HL-60 (cell line): ENCODE results near the gene CCDC183.

Experiments used
- GABPA ChIP-seq: IDR thresholded peaks from 2 replicates; pipeline ENCODE4 v1.6.1; 2012; ENCODE audit warnings: low read depth
- POLR2AphosphoS5 ChIP-seq: IDR thresholded peaks from 2 replicates; pipeline ENCODE4 v1.6.1; 2012; ENCODE audit warnings: low read depth
- SPI1 ChIP-seq: IDR thresholded peaks from 2 replicates; pipeline ENCODE4 v1.6.1; 2012; ENCODE audit warnings: low read depth, mild to moderate bottlenecking, borderline replicate concordance
- TF ChIP-seq, protein P1 (sequence below): IDR thresholded peaks from 2 replicates; pipeline ENCODE4 v1.6.1; 2012; ENCODE audit warnings: low read depth; ENCODE audit not compliant: insufficient replicate concordance
- TF ChIP-seq, protein P2 (sequence below): IDR thresholded peaks from one replicate; pipeline ENCODE4 v1.5.1; 2011; ENCODE audit warnings: low read length, control low read depth, inconsistent platforms; ENCODE audit not compliant: insufficient read depth

GRCh38 chr9:136796238-136796774 lies at the start of gene CCDC183:
- TF ChIP-seq, protein P1, sequence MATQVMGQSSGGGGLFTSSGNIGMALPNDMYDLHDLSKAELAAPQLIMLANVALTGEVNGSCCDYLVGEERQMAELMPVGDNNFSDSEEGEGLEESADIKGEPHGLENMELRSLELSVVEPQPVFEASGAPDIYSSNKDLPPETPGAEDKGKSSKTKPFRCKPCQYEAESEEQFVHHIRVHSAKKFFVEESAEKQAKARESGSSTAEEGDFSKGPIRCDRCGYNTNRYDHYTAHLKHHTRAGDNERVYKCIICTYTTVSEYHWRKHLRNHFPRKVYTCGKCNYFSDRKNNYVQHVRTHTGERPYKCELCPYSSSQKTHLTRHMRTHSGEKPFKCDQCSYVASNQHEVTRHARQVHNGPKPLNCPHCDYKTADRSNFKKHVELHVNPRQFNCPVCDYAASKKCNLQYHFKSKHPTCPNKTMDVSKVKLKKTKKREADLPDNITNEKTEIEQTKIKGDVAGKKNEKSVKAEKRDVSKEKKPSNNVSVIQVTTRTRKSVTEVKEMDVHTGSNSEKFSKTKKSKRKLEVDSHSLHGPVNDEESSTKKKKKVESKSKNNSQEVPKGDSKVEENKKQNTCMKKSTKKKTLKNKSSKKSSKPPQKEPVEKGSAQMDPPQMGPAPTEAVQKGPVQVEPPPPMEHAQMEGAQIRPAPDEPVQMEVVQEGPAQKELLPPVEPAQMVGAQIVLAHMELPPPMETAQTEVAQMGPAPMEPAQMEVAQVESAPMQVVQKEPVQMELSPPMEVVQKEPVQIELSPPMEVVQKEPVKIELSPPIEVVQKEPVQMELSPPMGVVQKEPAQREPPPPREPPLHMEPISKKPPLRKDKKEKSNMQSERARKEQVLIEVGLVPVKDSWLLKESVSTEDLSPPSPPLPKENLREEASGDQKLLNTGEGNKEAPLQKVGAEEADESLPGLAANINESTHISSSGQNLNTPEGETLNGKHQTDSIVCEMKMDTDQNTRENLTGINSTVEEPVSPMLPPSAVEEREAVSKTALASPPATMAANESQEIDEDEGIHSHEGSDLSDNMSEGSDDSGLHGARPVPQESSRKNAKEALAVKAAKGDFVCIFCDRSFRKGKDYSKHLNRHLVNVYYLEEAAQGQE = no peak
- TF ChIP-seq, protein P2, sequence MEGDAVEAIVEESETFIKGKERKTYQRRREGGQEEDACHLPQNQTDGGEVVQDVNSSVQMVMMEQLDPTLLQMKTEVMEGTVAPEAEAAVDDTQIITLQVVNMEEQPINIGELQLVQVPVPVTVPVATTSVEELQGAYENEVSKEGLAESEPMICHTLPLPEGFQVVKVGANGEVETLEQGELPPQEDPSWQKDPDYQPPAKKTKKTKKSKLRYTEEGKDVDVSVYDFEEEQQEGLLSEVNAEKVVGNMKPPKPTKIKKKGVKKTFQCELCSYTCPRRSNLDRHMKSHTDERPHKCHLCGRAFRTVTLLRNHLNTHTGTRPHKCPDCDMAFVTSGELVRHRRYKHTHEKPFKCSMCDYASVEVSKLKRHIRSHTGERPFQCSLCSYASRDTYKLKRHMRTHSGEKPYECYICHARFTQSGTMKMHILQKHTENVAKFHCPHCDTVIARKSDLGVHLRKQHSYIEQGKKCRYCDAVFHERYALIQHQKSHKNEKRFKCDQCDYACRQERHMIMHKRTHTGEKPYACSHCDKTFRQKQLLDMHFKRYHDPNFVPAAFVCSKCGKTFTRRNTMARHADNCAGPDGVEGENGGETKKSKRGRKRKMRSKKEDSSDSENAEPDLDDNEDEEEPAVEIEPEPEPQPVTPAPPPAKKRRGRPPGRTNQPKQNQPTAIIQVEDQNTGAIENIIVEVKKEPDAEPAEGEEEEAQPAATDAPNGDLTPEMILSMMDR = no peak
- TF ChIP-seq POLR2AphosphoS5 = no peak
- TF ChIP-seq SPI1 = no peak
- no peak for TF ChIP-seq GABPA
